IPS-NIHi7 (cell line): Measurements from ENCODE around the gene ADAM12.
"Not testable (repeated sequence)": the region's sequence is repeated elsewhere in the genome, so short reads cannot be mapped to it uniquely, and the experiment has no call there.

Experiments
- DNase-seq: peaks from one replicate; pipeline ENCODE4 v3.0.0; 2012; ENCODE audit warnings: mixed read lengths; ENCODE audit errors: extremely low spot score

Gene ADAM12

GRCh38 chr10:126402721-126403695, 14.7 kb upstream of the ADAM12 start:
- DNase-seq = no peak

DNA sequence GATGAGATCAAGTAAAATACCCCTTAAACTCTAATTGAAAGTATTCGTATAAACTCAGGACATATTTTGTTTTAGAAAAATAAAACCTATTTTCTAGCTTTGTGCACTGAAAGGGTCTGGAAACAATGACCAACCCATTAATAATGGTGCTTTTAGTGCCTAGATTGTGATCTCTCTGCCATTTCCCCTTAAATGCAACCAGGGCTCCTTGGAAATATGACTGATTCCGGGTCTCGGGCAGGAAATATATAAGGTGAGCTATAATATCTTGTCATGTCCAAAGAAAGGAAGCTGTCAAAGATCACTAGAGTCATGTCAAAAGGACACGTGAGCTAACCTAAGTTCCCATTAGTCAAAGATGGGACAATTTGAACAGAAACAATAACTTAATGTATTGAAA, 12.4 kb upstream of the ADAM12 start:
- no peak for DNase-seq

GRCh38 chr10:126398924-126399323, 10.6 kb upstream of the ADAM12 start:
- no peak for DNase-seq

- DNase-seq = no peak
Observed at GRCh38 chr10:126398383-126398743, 10.1 kb upstream of the ADAM12 start.

- peak; percentile 38 for DNase-seq
Observed at GRCh38 chr10:126397640-126398382, 9.5 kb upstream of the ADAM12 start.

DNA sequence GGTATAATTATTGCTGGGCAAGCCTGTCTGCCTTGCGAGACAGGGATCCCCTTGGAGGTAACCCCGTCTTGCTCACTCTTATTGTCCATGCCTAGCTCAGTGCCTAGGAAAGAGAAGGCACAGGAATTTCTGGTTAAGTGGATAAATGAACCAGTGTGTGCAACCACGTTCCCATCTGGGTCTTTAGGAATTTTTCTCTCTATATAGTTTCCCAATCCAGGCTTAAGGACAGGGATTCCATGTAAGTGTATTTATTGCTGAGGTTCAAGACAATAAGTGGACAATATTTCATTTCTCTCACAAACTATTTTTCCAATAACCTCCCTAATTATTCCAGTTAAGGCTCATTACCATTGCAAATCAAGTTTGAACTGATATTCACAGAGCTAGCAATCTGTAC, 8.9 kb upstream of the ADAM12 start:
- DNase-seq = no peak

DNA sequence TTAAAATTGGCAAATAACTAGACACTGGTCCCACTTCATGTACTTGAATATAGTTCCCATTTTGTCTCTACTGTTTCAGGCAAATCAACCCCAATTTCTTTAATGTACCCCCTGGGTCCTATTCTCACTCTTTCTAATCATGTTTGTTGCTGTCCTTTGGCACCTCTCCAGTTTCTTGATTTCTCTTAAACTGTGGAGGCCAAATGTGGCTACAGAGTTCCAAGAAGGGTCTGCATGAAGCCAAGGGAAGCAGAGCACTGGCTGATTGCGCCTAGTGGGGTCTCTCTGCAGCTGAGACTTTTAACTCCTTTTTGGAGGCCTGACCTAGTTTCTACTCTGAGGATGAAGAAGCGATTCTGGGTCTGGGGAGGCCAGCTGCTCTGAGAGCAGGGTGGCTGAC, 6.7 kb upstream of the ADAM12 start:
- no peak for DNase-seq

DNA sequence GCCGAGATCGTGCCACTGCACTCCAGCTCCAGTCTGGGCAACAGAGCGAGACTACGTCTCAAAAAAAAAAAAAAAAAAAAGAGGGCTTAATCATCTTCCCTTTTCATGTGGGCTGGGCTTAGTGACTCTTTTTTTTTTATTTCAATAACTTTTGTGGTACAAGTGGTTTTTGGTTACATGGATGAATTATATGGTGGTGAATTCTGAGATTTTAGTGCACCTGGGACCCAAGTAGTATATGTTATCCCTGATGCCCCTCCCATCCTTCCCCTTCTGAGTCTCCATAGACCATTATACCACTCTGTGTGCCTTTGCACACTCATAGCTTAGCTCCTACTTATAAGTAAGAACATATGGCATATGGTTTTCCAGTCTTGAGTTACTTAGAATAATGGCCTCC, 4.8 kb upstream of the ADAM12 start:
- DNase-seq = no peak

DNA sequence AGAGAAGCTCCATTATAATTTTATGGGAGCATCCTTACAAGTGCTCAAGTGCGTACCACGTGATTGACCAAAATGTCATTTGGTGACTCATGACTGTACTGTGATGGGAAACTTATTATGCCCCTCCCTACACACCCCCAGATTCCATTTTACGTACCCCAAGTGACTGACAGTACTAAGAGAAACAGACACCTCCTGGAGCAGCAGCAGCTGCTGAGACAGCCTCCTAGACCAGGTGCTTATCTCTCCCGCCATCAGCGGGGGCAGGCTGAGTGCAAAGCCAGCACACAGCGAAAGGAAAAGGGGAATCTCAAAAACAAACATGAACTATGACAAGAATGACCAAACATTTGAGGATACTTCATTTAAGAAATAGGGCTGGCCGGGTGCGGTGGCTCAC, 4.2 kb upstream of the ADAM12 start:
- no peak for DNase-seq

DNA sequence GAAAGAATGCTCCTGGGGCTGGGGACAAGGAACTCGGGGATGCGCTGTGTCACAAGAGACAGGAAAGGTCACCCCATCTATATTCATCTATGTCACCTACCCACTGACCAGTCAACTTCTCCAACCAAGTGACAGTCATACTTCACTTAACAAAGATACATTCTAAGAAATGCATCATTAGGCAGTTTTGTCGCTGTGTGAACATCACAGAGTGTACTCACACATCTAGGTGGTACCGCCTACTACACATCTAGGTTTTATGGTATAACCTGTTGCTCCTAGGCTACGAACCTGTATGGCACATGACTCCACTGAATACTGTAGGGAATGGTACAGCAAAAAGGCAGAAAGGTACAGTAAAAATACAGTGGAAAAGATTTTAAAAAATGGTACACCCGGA, 3.8 kb upstream of the ADAM12 start:
- DNase-seq = no peak

DNA sequence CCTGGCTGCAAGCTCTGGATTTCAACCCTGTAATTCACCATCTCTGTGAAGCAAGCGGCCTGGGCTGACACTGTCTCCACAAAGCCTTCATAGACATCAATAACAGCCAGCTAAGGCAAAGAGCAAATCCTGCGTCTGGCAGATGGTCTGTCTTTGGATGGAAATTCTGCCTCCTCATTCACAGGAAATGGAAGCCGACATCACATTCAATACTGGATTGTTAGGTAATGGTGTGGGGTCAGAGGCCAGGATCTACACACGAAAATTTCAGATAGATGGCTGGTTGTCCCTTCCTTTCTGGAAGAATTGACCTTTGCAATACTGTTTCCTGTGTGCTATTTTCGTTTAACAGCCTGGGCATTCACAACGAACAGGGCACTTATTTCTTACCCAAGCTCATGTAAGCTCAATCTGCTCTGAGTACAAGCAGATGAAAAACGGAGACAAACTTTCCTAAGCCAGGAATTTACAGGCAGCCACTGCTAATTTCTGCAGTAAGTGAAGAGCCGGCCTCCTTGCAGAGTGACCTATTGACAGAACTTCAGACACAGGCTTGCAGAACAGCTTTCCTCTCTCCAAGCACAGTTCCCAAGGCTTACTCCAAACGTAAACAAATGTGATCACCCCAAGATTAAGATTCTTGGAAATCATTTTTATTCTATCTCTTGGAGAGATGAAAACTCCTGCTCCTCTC, 3.1 kb upstream of the ADAM12 start:
- no peak for DNase-seq

DNA sequence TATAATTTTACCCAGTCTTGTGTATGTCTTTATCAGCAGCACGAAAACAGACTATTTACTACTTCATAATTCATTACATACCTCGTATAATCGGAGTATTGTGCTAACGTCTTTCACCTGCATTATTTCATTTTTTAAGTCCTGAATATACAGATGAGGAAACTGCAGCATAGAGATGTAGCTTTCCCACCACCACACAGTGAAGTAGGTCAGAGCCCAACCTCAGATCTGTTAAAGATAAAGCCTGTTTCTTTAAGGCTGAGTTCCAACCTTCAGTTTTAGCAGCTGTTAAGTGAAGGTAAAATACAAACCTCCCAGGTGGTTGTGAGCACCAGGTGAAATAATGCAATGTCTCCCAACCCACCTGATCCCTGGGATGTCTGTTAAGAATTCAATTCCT, 2.0 kb upstream of the ADAM12 start:
- no peak for DNase-seq

GRCh38 chr10:126387041-126387921, 996 bp downstream of the ADAM12 start:
- peak; percentile 78 for DNase-seq

- no peak for DNase-seq
Observed at GRCh38 chr10:126384269-126384873, 3.9 kb downstream of the ADAM12 start.

GRCh38 chr10:126380352-126381076, 7.8 kb downstream of the ADAM12 start:
- no peak for DNase-seq

- DNase-seq = not testable (repeated sequence)
Observed at GRCh38 chr10:126379166-126379565, 9.1 kb downstream of the ADAM12 start.

GRCh38 chr10:126376956-126377355, 11.3 kb downstream of the ADAM12 start:
- no peak for DNase-seq

- no peak for DNase-seq
Observed at GRCh38 chr10:126375926-126376554, 12.2 kb downstream of the ADAM12 start.

DNA sequence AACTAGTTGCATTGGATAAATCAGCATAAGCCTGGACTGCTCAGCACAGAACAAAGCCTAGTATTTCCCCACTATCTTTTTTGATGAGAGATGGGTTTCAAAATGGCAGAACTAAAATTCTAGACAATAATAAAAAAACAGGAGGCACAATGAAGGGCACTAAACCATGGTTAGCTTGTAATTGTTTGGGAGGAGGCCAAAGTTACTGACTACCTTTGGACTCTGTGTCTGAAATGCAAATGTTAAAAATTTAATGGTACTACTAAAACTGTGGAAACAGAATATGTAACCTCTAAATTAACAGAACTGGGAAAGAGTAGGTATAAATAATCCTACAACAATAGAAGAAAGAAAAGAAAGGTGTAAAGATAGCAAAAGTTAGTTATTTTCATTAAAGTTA, 13.0 kb downstream of the ADAM12 start:
- no peak for DNase-seq

- DNase-seq = no peak
Observed at GRCh38 chr10:126374435-126374834, 13.8 kb downstream of the ADAM12 start.
